ENCODE measurements around the gene TRIM59.

The TRIM59 gene

GRCh38 chr3:160402221-160403027 lies 47.2 kb downstream of the TRIM59 start:
- DNase-seq (ENCODE audit: low spot score): no peak

- DNase-seq (ENCODE audit: low spot score): peak; percentile 30
These were observed 48.1 kb downstream of the TRIM59 start for GRCh38 chr3:160401291-160402095.

DNA sequence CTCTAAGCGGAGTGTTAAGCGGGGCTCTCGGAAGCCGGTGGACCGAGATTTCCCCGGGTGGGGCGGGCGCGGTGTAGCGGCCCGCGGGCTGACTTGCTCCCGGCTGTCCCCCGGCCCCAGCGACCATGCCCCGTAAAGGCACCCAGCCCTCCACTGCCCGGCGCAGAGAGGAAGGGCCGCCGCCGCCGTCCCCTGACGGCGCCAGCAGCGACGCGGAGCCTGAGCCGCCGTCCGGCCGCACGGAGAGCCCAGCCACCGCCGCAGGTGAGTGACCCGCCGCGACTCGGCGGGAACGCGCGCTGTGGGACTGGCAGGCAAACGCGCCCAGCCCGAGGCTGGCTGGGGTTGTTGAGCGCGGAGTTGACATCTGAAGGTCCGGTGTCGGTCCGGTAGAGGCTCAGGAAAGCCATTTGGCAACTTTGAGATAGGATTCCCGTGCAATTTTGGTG lies 48.9 kb downstream of the TRIM59 start:
- no peak for DNase-seq (ENCODE audit: low spot score)

GRCh38 chr3:160400030-160400701 lies 49.4 kb downstream of the TRIM59 start:
- DNase-seq (ENCODE audit: low spot score): peak; percentile 38

GRCh38 chr3:160399125-160400029 lies 50.2 kb downstream of the TRIM59 start, which contains the start of the genes IFT80 and SMC4:
TSS of gene IFT80 (minus strand) at chr3:160399225. CDS start at chr3:160384600, 14,625 bp downstream.
TSS of gene SMC4 (plus strand) at chr3:160399650. CDS start at chr3:160400827, 1,177 bp downstream.
- DNase-seq (ENCODE audit: low spot score): peak; percentile 92

DNA sequence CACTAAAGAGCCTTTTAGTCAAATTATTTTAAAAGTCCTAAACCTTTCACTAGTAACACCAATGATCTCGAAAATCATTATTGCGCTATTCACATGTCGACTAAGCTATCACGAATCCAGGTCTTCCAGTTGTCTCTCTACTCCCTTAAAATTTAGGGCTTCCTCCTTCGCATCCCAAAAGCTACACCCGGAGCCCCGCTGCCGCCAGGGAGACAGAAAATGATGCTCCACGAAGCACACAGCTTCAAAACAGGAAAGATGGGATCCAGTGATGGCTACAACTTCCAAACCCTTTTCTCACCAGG lies 50.8 kb downstream of the TRIM59 start:
- no peak for DNase-seq (ENCODE audit: low spot score)

GRCh38 chr3:160395297-160395696 lies 54.3 kb downstream of the TRIM59 start:
- no peak for DNase-seq (ENCODE audit: low spot score)

DNA sequence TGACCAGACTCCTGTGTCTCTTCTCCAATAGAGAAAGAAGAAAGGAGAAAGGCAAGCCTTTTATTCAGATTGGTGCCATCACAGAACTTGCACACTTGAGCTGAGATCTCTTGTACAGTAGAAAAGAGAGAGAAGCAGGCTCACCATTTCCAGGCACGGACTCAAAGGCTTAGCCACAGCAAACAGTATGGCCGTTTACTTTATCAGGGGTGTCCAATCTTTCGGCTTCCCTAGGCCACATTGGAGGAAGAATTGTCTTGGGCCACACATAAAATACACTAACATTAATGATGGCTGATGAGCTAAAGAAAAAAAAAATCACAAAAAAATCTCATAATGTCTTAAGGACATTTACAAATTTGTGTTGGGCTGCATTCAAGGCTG lies 55.6 kb downstream of the TRIM59 start:
- DNase-seq (ENCODE audit: low spot score): no peak

DNA sequence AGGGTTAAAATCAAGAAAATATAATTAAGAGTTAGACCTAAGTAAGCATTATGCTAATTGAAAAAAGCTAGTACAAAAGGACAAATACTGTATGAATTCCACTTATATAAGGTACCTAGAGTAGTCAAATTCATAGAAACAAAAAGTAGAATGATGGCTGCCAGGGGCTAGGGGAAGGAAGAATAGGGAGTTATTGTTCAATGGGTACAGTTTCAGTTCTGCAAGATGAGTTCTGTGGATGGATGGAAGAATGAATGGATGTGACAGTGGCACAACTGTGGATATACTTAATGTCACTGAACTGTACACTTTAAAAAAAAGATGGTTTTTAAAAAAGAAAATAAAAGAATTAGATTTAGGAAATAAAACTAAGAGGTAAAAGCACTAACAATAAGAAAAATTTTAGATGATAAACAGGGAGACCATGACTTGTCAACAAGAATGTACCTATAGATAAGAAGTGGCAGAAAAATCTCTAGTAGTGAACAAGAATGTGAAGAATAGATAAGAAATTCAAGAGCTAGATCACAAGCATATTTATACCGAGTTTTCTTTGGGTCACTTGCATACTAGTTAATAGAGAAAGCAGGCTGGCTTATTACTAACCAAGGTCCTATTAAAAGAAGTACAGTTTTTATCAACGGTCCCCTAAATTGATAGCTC lies 56.1 kb downstream of the TRIM59 start:
- no peak for DNase-seq (ENCODE audit: low spot score)

DNA sequence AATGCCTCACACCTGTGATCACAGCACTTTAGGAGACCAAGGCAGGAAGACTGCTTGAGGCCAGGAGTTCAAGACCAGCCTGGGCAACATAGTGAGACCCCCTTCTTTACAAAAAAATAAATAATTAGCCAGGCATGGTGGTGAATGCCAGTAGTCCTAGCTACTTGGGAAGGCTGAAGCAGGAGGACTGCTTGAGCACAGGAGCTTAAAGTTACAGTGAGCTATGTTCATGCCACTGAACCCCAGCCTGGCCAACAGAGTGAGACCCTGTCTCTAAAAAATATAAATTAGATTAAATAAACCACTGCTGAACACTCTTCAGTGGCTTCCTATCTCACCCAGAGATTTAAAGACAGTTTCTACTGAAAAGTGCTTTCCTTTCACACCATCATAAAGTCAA lies 56.8 kb downstream of the TRIM59 start:
- DNase-seq (ENCODE audit: low spot score): no peak

- DNase-seq (ENCODE audit: low spot score): no peak
These were observed 58.9 kb downstream of the TRIM59 start for GRCh38 chr3:160390565-160391138.
